Neural cell (in vitro differentiated cells): ENCODE results near the gene ARL8A. TPM values are rescaled to one million over a fixed set of nuclear protein-coding genes. Genes with fewer than 3 reads are reported as not detected.

Experiments used
- H2AFZ ChIP-seq: fragments of 200-600, 300-800 bp; sonication (generic), shearing (Covaris generic); 2 replicates; pipeline ENCODE4 v1.6.0; 2014; ENCODE audit warnings: low read depth, mild to moderate bottlenecking, antibody characterized with exemption, low read length, moderate library complexity
- H3F3A ChIP-seq: fragments of 200-600 bp; shearing (Covaris generic); 2 replicates; pipeline ENCODE4 v1.6.1; 2016; ENCODE audit warnings: mild to moderate bottlenecking, moderate library complexity, mixed read lengths, antibody characterized with exemption, low read length; ENCODE audit not compliant: insufficient read depth, poor library complexity, severe bottlenecking
- H3K27ac ChIP-seq: fragments of 200-600, 300-800 bp; sonication (generic), shearing (Covaris generic); 2 replicates; pipeline ENCODE4 v1.5.1; 2014; ENCODE audit warnings: mild to moderate bottlenecking, low read length, moderate library complexity
- H3K27me3 ChIP-seq: fragments of 300-800, 200-600 bp; sonication (generic), shearing (Covaris generic); 2 replicates; pipeline ENCODE4 v1.6.0; 2014; ENCODE audit warnings: mild to moderate bottlenecking, low read depth, low read length, moderate library complexity; ENCODE audit not compliant: insufficient read depth
- H3K36me3 ChIP-seq: fragments of 300-800, 200-600 bp; sonication (generic), shearing (Covaris generic); 2 replicates; pipeline ENCODE4 v1.5.1; 2014; ENCODE audit warnings: mild to moderate bottlenecking, antibody characterized with exemption, low read length, moderate library complexity; ENCODE audit not compliant: insufficient read depth
- H3K4me2 ChIP-seq: fragments of 300-800, 200-600 bp; sonication (generic), shearing (Covaris generic); 2 replicates; pipeline ENCODE4 v1.6.0; 2014; ENCODE audit warnings: mild to moderate bottlenecking, low read length
- H3K4me3 ChIP-seq: fragments of 300-800, 200-600 bp; sonication (generic), shearing (Covaris generic); 2 replicates; pipeline ENCODE4 v1.5.1; 2014; ENCODE audit warnings: mild to moderate bottlenecking, low read length, moderate library complexity
- H3K79me2 ChIP-seq: fragments of 200-600 bp; shearing (Covaris generic); replicated peaks from 2 replicates; pipeline ENCODE4 v1.6.0; 2014; ENCODE audit warnings: mild to moderate bottlenecking, low read length, moderate library complexity; ENCODE audit not compliant: insufficient read depth
- H3K9ac ChIP-seq: fragments of 300-800, 200-600 bp; sonication (generic), shearing (Covaris generic); 2 replicates; pipeline ENCODE4 v1.6.1; 2016; ENCODE audit warnings: mild to moderate bottlenecking, low read length, mixed read lengths
- H3K9me2 ChIP-seq: fragments of 200-600 bp; shearing (Covaris generic); 2 replicates; pipeline ENCODE4 v1.6.1; 2016; ENCODE audit warnings: mild to moderate bottlenecking, low read length, mixed read lengths; ENCODE audit not compliant: insufficient read depth
- H3K9me3 ChIP-seq: fragments of 200-600, 300-800 bp; sonication (generic), shearing (Covaris generic); 2 replicates; pipeline ENCODE4 v1.6.1; 2016; ENCODE audit warnings: mild to moderate bottlenecking, mixed run types, low read length, moderate library complexity, mixed read lengths
- H4K20me1 ChIP-seq: fragments of 200-600 bp; shearing (Covaris generic); 2 replicates; pipeline ENCODE4 v1.6.1; 2016; ENCODE audit warnings: mild to moderate bottlenecking, mixed run types; ENCODE audit not compliant: insufficient read depth
- EP300 ChIP-seq: fragments of 450-650 bp; conservative IDR thresholded peaks from 2 replicates; pipeline ENCODE4 v1.6.1; 2014; ENCODE audit warnings: antibody characterized with exemption, mild to moderate bottlenecking, moderate library complexity; ENCODE audit not compliant: poor library complexity, severe bottlenecking
- EZH2 ChIP-seq: fragments of 200-600, 300-800 bp; shearing (Covaris generic), sonication (generic); IDR thresholded peaks from 2 replicates; pipeline ENCODE4 v1.6.1; 2014; ENCODE audit warnings: antibody characterized with exemption, low read length, borderline replicate concordance, mild to moderate bottlenecking; ENCODE audit not compliant: insufficient read depth, poor library complexity, severe bottlenecking
- MXI1 ChIP-seq: fragments of 450-650 bp; conservative IDR thresholded peaks from 2 replicates; pipeline ENCODE4 v1.6.1; 2014; ENCODE audit warnings: antibody characterized with exemption, mild to moderate bottlenecking; ENCODE audit not compliant: poor library complexity, severe bottlenecking
- POLR2AphosphoS5 ChIP-seq: IDR thresholded peaks from 2 replicates; pipeline ENCODE4 v1.6.1; 2012
- RAD21 ChIP-seq: fragments of 450-650 bp; conservative IDR thresholded peaks from 2 replicates; pipeline ENCODE4 v1.6.1; 2014; ENCODE audit warnings: antibody characterized with exemption, mild to moderate bottlenecking, moderate library complexity
- SMC3 ChIP-seq: fragments of 450-650 bp; conservative IDR thresholded peaks from 2 replicates; pipeline ENCODE4 v1.6.1; 2014; ENCODE audit warnings: antibody characterized with exemption, mild to moderate bottlenecking, moderate library complexity; ENCODE audit not compliant: poor library complexity
- TAF1 ChIP-seq: IDR thresholded peaks from 2 replicates; pipeline ENCODE4 v1.6.1; 2012; ENCODE audit warnings: low read depth
- polyA plus RNA-seq: library from polyadenylated mRNA; depleted of rRNA; stranded (reverse); fragments of >200 nt; gene quantifications from 2 replicates; pipeline ENCODE4 v1.2.3, GENCODE V29; 2014
- TF ChIP-seq, protein P1 (sequence below): fragments of 450-650 bp; IDR thresholded peaks from 2 replicates; pipeline ENCODE4 v1.5.1; 2014; ENCODE audit warnings: antibody characterized with exemption, mild to moderate bottlenecking, moderate library complexity; ENCODE audit not compliant: poor library complexity, severe bottlenecking
- TF ChIP-seq, protein P2 (sequence below): IDR thresholded peaks from 2 replicates; pipeline ENCODE4 v1.6.1; 2012; ENCODE audit warnings: borderline replicate concordance

Gene ARL8A
- polyA plus RNA-seq, 1 donor from 2014 or later: 89.4 TPM

DNA sequence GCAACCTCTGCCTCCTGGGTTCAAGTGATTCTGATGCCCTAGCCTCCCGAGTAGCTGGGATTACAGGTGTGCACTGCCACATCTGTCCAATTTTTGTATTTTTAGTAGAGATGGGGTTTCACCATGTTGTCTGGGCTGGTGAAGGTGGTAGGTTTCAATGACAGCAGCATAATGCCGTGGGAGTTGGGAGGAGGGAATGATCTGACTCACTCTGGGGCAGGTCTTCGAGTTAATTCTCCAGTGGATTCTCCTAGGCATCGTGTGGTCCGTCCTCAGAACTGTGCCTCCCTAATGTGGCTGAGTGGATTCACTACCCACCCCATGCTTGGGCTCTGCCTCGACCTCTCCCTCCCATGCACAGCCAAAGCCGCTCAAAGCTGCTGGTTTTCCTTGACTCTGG is 23.5 kb downstream of the ARL8A start:
- TF ChIP-seq SMC3 (no peak), TAF1 (no peak), MXI1 (no peak), RAD21 (no peak), EZH2 (no peak), EP300 (no peak)
- TF ChIP-seq, protein P1, sequence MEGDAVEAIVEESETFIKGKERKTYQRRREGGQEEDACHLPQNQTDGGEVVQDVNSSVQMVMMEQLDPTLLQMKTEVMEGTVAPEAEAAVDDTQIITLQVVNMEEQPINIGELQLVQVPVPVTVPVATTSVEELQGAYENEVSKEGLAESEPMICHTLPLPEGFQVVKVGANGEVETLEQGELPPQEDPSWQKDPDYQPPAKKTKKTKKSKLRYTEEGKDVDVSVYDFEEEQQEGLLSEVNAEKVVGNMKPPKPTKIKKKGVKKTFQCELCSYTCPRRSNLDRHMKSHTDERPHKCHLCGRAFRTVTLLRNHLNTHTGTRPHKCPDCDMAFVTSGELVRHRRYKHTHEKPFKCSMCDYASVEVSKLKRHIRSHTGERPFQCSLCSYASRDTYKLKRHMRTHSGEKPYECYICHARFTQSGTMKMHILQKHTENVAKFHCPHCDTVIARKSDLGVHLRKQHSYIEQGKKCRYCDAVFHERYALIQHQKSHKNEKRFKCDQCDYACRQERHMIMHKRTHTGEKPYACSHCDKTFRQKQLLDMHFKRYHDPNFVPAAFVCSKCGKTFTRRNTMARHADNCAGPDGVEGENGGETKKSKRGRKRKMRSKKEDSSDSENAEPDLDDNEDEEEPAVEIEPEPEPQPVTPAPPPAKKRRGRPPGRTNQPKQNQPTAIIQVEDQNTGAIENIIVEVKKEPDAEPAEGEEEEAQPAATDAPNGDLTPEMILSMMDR: no peak
- TF ChIP-seq, protein P2, sequence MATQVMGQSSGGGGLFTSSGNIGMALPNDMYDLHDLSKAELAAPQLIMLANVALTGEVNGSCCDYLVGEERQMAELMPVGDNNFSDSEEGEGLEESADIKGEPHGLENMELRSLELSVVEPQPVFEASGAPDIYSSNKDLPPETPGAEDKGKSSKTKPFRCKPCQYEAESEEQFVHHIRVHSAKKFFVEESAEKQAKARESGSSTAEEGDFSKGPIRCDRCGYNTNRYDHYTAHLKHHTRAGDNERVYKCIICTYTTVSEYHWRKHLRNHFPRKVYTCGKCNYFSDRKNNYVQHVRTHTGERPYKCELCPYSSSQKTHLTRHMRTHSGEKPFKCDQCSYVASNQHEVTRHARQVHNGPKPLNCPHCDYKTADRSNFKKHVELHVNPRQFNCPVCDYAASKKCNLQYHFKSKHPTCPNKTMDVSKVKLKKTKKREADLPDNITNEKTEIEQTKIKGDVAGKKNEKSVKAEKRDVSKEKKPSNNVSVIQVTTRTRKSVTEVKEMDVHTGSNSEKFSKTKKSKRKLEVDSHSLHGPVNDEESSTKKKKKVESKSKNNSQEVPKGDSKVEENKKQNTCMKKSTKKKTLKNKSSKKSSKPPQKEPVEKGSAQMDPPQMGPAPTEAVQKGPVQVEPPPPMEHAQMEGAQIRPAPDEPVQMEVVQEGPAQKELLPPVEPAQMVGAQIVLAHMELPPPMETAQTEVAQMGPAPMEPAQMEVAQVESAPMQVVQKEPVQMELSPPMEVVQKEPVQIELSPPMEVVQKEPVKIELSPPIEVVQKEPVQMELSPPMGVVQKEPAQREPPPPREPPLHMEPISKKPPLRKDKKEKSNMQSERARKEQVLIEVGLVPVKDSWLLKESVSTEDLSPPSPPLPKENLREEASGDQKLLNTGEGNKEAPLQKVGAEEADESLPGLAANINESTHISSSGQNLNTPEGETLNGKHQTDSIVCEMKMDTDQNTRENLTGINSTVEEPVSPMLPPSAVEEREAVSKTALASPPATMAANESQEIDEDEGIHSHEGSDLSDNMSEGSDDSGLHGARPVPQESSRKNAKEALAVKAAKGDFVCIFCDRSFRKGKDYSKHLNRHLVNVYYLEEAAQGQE: no peak
- no peak overlapping the region for H3K4me2 ChIP-seq
- no peaks in the 10 kb centered on the region for H4K20me1 ChIP-seq
- no peaks in the 10 kb centered on the region for H3K9me3 ChIP-seq
- no peaks in the 10 kb centered on the region for H3K9me2 ChIP-seq
- H3K4me3 ChIP-seq: no peak overlapping the region
- no peaks in the 10 kb centered on the region for H3K36me3 ChIP-seq
- no peaks in the 10 kb centered on the region for H3F3A ChIP-seq
- H3K27ac ChIP-seq: no peak overlapping the region
- no peak overlapping the region for H3K9ac ChIP-seq
- no peaks in the 10 kb centered on the region for H3K79me2 ChIP-seq
- no peak overlapping the region for H2AFZ ChIP-seq
- H3K27me3 ChIP-seq: no peaks in the 10 kb centered on the region

DNA sequence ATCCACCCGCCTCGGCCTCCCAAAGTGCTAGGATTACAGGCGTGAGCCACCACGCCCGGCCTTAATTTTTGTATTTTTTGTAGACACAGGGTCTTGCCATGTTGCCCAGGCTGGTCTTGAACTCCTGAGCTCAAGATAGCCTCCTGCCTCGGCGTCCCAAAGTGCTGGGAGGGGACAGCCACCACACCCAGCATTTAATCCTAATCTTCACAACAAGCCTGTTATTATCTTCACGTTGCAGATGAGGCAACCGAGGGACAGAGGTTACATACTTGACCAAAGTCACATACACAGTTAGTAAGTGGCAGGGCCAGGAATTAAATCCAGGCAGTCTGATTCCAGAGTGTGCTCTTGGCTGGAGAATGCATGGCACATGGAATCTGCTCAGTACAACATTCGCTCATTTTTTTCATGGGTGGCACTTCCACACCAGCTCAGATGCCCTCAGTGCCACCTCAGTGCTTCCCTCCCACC is 26.6 kb downstream of the ARL8A start:
- no peaks in the 10 kb centered on the region for H3K9me2 ChIP-seq
- H3K27ac ChIP-seq: no peak overlapping the region
- H3K4me3 ChIP-seq: no peak overlapping the region
- H4K20me1 ChIP-seq: no peaks in the 10 kb centered on the region
- H3K27me3 ChIP-seq: no peaks in the 10 kb centered on the region
- no peak overlapping the region for H2AFZ ChIP-seq
- no peaks in the 10 kb centered on the region for H3K36me3 ChIP-seq
- TF ChIP-seq, protein P1: no peak
- TF ChIP-seq EZH2 (no peak), EP300 (no peak), MXI1 (no peak), POLR2AphosphoS5 (no peak)
- TF ChIP-seq, protein P2: no peak
- H3K79me2 ChIP-seq: no peaks in the 10 kb centered on the region
- no peak overlapping the region for H3K4me2 ChIP-seq
- H3F3A ChIP-seq: no peaks in the 10 kb centered on the region
- no peaks in the 10 kb centered on the region for H3K9me3 ChIP-seq
- no peak overlapping the region for H3K9ac ChIP-seq
